ENCODE data around the gene CFAP119.
A peak's percentile ranks its signal among the peaks of the same experiment; 100 is the strongest.

Gene CFAP119

DNA sequence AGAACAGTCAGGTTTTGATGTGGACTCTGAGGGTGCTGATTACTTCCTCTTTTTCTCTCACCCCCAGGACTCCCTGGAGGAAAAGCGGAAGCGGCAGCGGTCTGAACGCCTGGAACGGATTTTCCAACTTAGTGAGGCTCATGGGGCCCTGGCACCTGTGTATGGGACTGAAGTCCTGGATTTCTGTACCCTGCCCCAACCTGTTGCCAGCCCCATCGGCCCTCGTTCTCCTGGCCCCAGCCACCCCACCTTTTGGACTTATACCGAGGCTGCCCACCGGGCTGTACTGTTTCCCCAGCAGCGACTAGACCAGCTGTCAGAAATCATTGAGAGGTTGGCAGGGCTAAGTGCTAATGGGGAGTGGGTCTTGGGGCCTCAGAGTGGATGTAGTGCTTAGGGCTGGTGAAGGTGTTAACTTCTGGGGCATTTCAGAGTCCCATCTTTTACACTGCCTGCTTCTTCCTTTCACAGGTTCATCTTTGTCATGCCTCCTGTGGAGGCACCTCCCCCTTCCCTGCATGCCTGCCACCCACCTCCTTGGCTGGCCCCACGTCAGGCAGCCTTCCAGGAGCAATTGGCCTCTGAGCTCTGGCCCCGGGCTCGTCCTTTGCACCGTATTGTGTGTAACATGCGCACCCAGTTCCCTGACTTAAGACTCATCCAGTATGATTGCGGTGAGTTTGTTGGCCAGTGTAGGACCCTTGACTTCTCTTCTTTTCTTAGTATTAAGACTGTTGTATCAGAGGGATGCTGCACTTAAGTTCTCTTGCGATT lies 32.8 kb downstream of the CFAP119 start:
- Histone ChIP-seq H4K91ac (ENCODE audit: low read depth, low read length, poor library complexity) (no peak overlapping the region), H3K4ac (ENCODE audit: low read length) (no peak overlapping the region), H2BK15ac (ENCODE audit: low read length) (no peak overlapping the region), H3K27ac (replicated peaks; ENCODE audit: low read length) (no peak overlapping the region), H3K14ac (ENCODE audit: low read length) (no peak overlapping the region), H3K18ac (ENCODE audit: low read length) (no peak overlapping the region), H2BK120ac (ENCODE audit: low read depth, low read length) (no peak overlapping the region), H2AK5ac (ENCODE audit: low read depth, low read length) (no peak overlapping the region), H3K27me3 (ENCODE audit: control insufficient read depth in 3 of 3, insufficient read depth in 3 of 3, low read depth in 1 of 3, low read length in 3 of 3) (no peaks in the 10 kb centered on the region), H2AFZ (ENCODE audit: low read length) (no peak overlapping the region), H3K36me3 (replicated peaks in 1 of 2; ENCODE audit: control insufficient read depth in 2 of 2, insufficient read depth in 2 of 2, low read length in 2 of 2) (peaks cover 42 to 97% of the 10 kb centered on the region in 2 donors), H3K4me3 (ENCODE audit: low read length in 2 of 2) (no peak overlapping the region), H2BK5ac (ENCODE audit: low read length) (no peak overlapping the region), H3K4me2 (ENCODE audit: insufficient read depth, low read length, poor library complexity, severe bottlenecking) (no peak overlapping the region), H2BK12ac (ENCODE audit: low read length) (no peak overlapping the region), H3K4me1 (ENCODE audit: control insufficient read depth in 2 of 2, insufficient read depth in 1 of 2, low read depth in 1 of 2, low read length in 2 of 2) (no peaks in the 10 kb centered on the region), H3K9me3 (replicated peaks in 1 of 2; ENCODE audit: control insufficient read depth in 2 of 2, insufficient read depth in 1 of 2, low read depth in 1 of 2, low read length in 2 of 2) (no peaks in the 10 kb centered on the region), H3K79me1 (ENCODE audit: low read depth, low read length) (peaks cover 2% of the 10 kb centered on the region), H3K23ac (ENCODE audit: low read depth, low read length, poor library complexity) (no peak overlapping the region), H4K8ac (ENCODE audit: low read depth, low read length) (no peak overlapping the region), H3K9ac (ENCODE audit: low read depth, low read length, poor library complexity) (no peak overlapping the region)
- no peak for DNase-seq (ENCODE audit: low spot score)
- no CpG with 5 or more reads among the region's 17 CpGs for WGBS, 2 donors (ENCODE audit: extremely low coverage in 2 of 2, insufficient read length in 2 of 2, insufficient replicate concordance in 1 of 2)

- Histone ChIP-seq H3K4me3 (ENCODE audit: low read length in 2 of 2) (no peak overlapping the region), H3K4me2 (ENCODE audit: insufficient read depth, low read length, poor library complexity, severe bottlenecking) (no peak overlapping the region), H3K4ac (ENCODE audit: low read length) (no peak overlapping the region), H3K36me3 (replicated peaks in 1 of 2; ENCODE audit: control insufficient read depth in 2 of 2, insufficient read depth in 2 of 2, low read length in 2 of 2) (peaks cover 45 to 97% of the 10 kb centered on the region in 2 donors), H3K79me1 (ENCODE audit: low read depth, low read length) (peaks cover 2% of the 10 kb centered on the region), H2BK5ac (ENCODE audit: low read length) (no peak overlapping the region), H2AK5ac (ENCODE audit: low read depth, low read length) (no peak overlapping the region), H2AFZ (ENCODE audit: low read length) (no peak overlapping the region), H3K14ac (ENCODE audit: low read length) (no peak overlapping the region), H3K27me3 (ENCODE audit: control insufficient read depth in 3 of 3, insufficient read depth in 3 of 3, low read depth in 1 of 3, low read length in 3 of 3) (no peaks in the 10 kb centered on the region), H3K9me3 (replicated peaks in 1 of 2; ENCODE audit: control insufficient read depth in 2 of 2, insufficient read depth in 1 of 2, low read depth in 1 of 2, low read length in 2 of 2) (no peaks in the 10 kb centered on the region), H4K8ac (ENCODE audit: low read depth, low read length) (no peak overlapping the region), H3K27ac (replicated peaks; ENCODE audit: low read length) (no peak overlapping the region), H3K18ac (ENCODE audit: low read length) (no peak overlapping the region), H2BK15ac (ENCODE audit: low read length) (no peak overlapping the region), H4K91ac (ENCODE audit: low read depth, low read length, poor library complexity) (no peak overlapping the region), H3K4me1 (ENCODE audit: control insufficient read depth in 2 of 2, insufficient read depth in 1 of 2, low read depth in 1 of 2, low read length in 2 of 2) (no peaks in the 10 kb centered on the region), H3K23ac (ENCODE audit: low read depth, low read length, poor library complexity) (no peak overlapping the region), H3K9ac (ENCODE audit: low read depth, low read length, poor library complexity) (no peak overlapping the region), H2BK120ac (ENCODE audit: low read depth, low read length) (no peak overlapping the region), H2BK12ac (ENCODE audit: low read length) (no peak overlapping the region)
- no peak for DNase-seq (ENCODE audit: low spot score)
- no CpG with 5 or more reads among the region's 6 CpGs for WGBS, 2 donors (ENCODE audit: extremely low coverage in 2 of 2, insufficient read length in 2 of 2, insufficient replicate concordance in 1 of 2)
These were observed 33.5 kb downstream of the CFAP119 start for GRCh38 chr16:30728321-30728720.

DNA sequence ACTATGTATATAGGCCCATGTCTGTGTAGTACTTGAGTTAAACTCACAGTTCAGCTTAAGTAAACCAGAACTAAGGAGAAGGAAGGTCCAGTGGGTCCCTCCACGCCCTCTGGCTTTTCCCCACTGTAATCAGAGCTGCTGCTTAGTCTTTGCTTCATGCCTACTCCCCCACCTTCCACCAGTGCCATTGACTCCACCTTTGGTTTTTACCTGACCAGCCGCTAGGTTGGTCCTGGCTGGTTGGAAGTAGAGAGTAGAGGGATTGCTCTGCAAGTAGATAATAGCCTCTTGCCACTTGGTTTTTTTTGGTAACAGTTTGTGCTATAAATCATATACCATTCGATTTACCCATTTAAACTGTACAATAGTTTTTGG lies 36.5 kb downstream of the CFAP119 start:
- H3K4me1 ChIP-seq (ENCODE audit: control insufficient read depth in 2 of 2, insufficient read depth in 1 of 2, low read depth in 1 of 2, low read length in 2 of 2): no peaks in the 10 kb centered on the region
- H3K4ac ChIP-seq (ENCODE audit: low read length): no peak overlapping the region
- no peak overlapping the region for H3K23ac ChIP-seq (ENCODE audit: low read depth, low read length, poor library complexity)
- H3K18ac ChIP-seq (ENCODE audit: low read length): no peak overlapping the region
- no peak overlapping the region for H2AFZ ChIP-seq (ENCODE audit: low read length)
- H2BK12ac ChIP-seq (ENCODE audit: low read length): no peak overlapping the region
- H3K79me1 ChIP-seq (ENCODE audit: low read depth, low read length): peaks cover 3% of the 10 kb centered on the region
- H4K8ac ChIP-seq (ENCODE audit: low read depth, low read length): no peak overlapping the region
- H3K9ac ChIP-seq (ENCODE audit: low read depth, low read length, poor library complexity): no peak overlapping the region
- no CpG with 5 or more reads among the region's 3 CpGs for WGBS, 2 donors (ENCODE audit: extremely low coverage in 2 of 2, insufficient read length in 2 of 2, insufficient replicate concordance in 1 of 2)
- H3K14ac ChIP-seq (ENCODE audit: low read length): no peak overlapping the region
- H2AK5ac ChIP-seq (ENCODE audit: low read depth, low read length): no peak overlapping the region
- no peak overlapping the region for H3K27ac ChIP-seq (replicated peaks; ENCODE audit: low read length)
- H3K4me2 ChIP-seq (ENCODE audit: insufficient read depth, low read length, poor library complexity, severe bottlenecking): no peak overlapping the region
- DNase-seq (ENCODE audit: low spot score): no peak
- no peak overlapping the region for H2BK5ac ChIP-seq (ENCODE audit: low read length)
- no peak overlapping the region for H4K91ac ChIP-seq (ENCODE audit: low read depth, low read length, poor library complexity)
- no peak overlapping the region for H2BK120ac ChIP-seq (ENCODE audit: low read depth, low read length)
- H3K27me3 ChIP-seq (ENCODE audit: control insufficient read depth in 3 of 3, insufficient read depth in 3 of 3, low read depth in 1 of 3, low read length in 3 of 3): no peaks in the 10 kb centered on the region
- H3K9me3 ChIP-seq (replicated peaks in 1 of 2; ENCODE audit: control insufficient read depth in 2 of 2, insufficient read depth in 1 of 2, low read depth in 1 of 2, low read length in 2 of 2): no peaks in the 10 kb centered on the region
- no peak overlapping the region for H3K4me3 ChIP-seq (ENCODE audit: low read length in 2 of 2)
- no peak overlapping the region for H2BK15ac ChIP-seq (ENCODE audit: low read length)
- peaks cover 57 to 99% of the 10 kb centered on the region in 2 donors for H3K36me3 ChIP-seq (replicated peaks in 1 of 2; ENCODE audit: control insufficient read depth in 2 of 2, insufficient read depth in 2 of 2, low read length in 2 of 2)

- Histone ChIP-seq H3K23ac (ENCODE audit: low read depth, low read length, poor library complexity) (no peak overlapping the region), H2BK12ac (ENCODE audit: low read length) (no peak overlapping the region), H3K27ac (replicated peaks; ENCODE audit: low read length) (no peak overlapping the region), H3K14ac (ENCODE audit: low read length) (no peak overlapping the region), H2AFZ (ENCODE audit: low read length) (no peak overlapping the region), H2BK15ac (ENCODE audit: low read length) (no peak overlapping the region), H3K18ac (ENCODE audit: low read length) (no peak overlapping the region), H4K8ac (ENCODE audit: low read depth, low read length) (no peak overlapping the region), H2AK5ac (ENCODE audit: low read depth, low read length) (no peak overlapping the region), H2BK5ac (ENCODE audit: low read length) (no peak overlapping the region), H3K4me2 (ENCODE audit: insufficient read depth, low read length, poor library complexity, severe bottlenecking) (no peak overlapping the region), H3K36me3 (replicated peaks in 1 of 2; ENCODE audit: control insufficient read depth in 2 of 2, insufficient read depth in 2 of 2, low read length in 2 of 2) (peaks cover 62 to 100% of the 10 kb centered on the region in 2 donors), H3K9ac (ENCODE audit: low read depth, low read length, poor library complexity) (peak overlapping the region; percentile 3), H3K4ac (ENCODE audit: low read length) (no peak overlapping the region), H3K4me1 (ENCODE audit: control insufficient read depth in 2 of 2, insufficient read depth in 1 of 2, low read depth in 1 of 2, low read length in 2 of 2) (no peaks in the 10 kb centered on the region), H4K91ac (ENCODE audit: low read depth, low read length, poor library complexity) (no peak overlapping the region), H3K27me3 (ENCODE audit: control insufficient read depth in 3 of 3, insufficient read depth in 3 of 3, low read depth in 1 of 3, low read length in 3 of 3) (no peaks in the 10 kb centered on the region), H3K9me3 (replicated peaks in 1 of 2; ENCODE audit: control insufficient read depth in 2 of 2, insufficient read depth in 1 of 2, low read depth in 1 of 2, low read length in 2 of 2) (no peaks in the 10 kb centered on the region), H2BK120ac (ENCODE audit: low read depth, low read length) (no peak overlapping the region), H3K79me1 (ENCODE audit: low read depth, low read length) (peaks cover 3% of the 10 kb centered on the region), H3K4me3 (ENCODE audit: low read length in 2 of 2) (no peak overlapping the region)
- WGBS, 2 donors (ENCODE audit: extremely low coverage in 2 of 2, insufficient read length in 2 of 2, insufficient replicate concordance in 1 of 2): no CpG with 5 or more reads among the region's 23 CpGs
- DNase-seq (ENCODE audit: low spot score): no peak
These were observed 37.0 kb downstream of the CFAP119 start for GRCh38 chr16:30724641-30725417.

Data from neuronal stem cell (in vitro differentiated cells).